Thymus (tissue), 11 donors: ENCODE measurements around the gene YBX2. TPM values are rescaled to one million over a fixed set of nuclear protein-coding genes. Genes with fewer than 3 reads are reported as not detected.
A peak's percentile ranks its signal among the peaks of the same experiment; 100 is the strongest.
"Not testable (repeated sequence)": the region's sequence is repeated elsewhere in the genome, so short reads cannot be mapped to it uniquely, and the experiment has no call there.

Experiments used
- DNase-seq, 9 donors: peaks; one replicate each; pipeline ENCODE4 v3.0.0-alpha.2; 2013; ENCODE audit warnings: low spot score in 9 of 9, low read depth in 6 of 9, missing footprints in 1 of 9
- H3K27ac ChIP-seq, 2 donors: one replicate each; pipeline ENCODE4 v1.5.1; 2013; ENCODE audit warnings: control low read depth in 1 of 2, low read depth in 1 of 2, low read length in 1 of 2, mild to moderate bottlenecking in 1 of 2, moderate library complexity in 1 of 2
- H3K27me3 ChIP-seq, 2 donors: one replicate each; pipeline ENCODE4 v1.5.1; 2013; ENCODE audit warnings: low read length in 1 of 2; ENCODE audit not compliant: control insufficient read depth in 2 of 2, insufficient read depth in 1 of 2
- H3K36me3 ChIP-seq, 2 donors: one replicate each; pipeline ENCODE4 v1.5.1; 2013; ENCODE audit warnings: low read length in 1 of 2, mild to moderate bottlenecking in 1 of 2, moderate library complexity in 1 of 2; ENCODE audit not compliant: control insufficient read depth in 2 of 2, insufficient read depth in 2 of 2
- H3K4me1 ChIP-seq, 2 donors: one replicate each; pipeline ENCODE4 v1.5.1; 2013; ENCODE audit warnings: low read length in 2 of 2; ENCODE audit not compliant: control insufficient read depth in 2 of 2, insufficient read depth in 2 of 2
- H3K4me3 ChIP-seq, 2 donors: one replicate each; pipeline ENCODE4 v1.5.1; 2013; ENCODE audit warnings: low read length in 2 of 2, control low read depth in 1 of 2, mild to moderate bottlenecking in 1 of 2
- H3K9me3 ChIP-seq, 2 donors: one replicate each; pipeline ENCODE4 v1.5.1; 2013; ENCODE audit warnings: low read length in 1 of 2, mild to moderate bottlenecking in 1 of 2; ENCODE audit not compliant: control insufficient read depth in 2 of 2, insufficient read depth in 1 of 2
- WGBS: extraction: QIAGEN DNeasy Blood & Tissue Kit; methylation state at CpG from one replicate; pipeline ENCODE4 v1.1.7; 2013; 5-methylcytosine and 5-hydroxymethylcytosine counted together
- polyA plus RNA-seq: library from polyadenylated mRNA; stranded (reverse); fragments of 200-250 nt; gene quantifications from one replicate; pipeline ENCODE4 v1.2.3, GENCODE V29; 2013
- total RNA-seq: library from RNA; stranded (reverse); fragments of 120-200 nt; gene quantifications from one replicate; pipeline ENCODE4 v1.2.4, GENCODE V29; 2013
- donor health status: healthy.

The YBX2 gene
- total and polyA plus RNA-seq, 2 donors: 0.48 to 0.66 TPM

DNA sequence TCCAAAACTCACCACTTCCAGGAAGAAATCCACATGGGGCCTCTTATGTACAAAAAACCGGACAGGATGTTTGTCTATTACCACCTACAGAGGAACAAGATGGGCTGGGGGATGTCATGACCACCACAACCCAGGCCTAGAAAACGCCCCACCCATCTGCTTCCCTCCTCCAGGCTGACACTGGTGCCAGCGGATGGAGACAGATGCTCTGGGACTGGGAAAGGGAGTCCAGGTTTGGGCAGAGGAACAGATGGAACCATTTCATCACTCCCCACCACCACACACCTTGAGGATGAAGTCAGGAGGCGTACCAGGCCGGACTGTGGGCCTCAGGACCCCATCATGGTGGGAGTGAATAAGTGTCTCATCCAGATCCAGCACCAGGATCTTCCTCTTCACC, 47.7 kb downstream of the YBX2 start:
- DNase-seq: no peak
- H3K4me3 ChIP-seq: no peak overlapping the region
- H3K36me3 ChIP-seq: peaks cover 21 to 37% of the 10 kb centered on the region in 2 donors
- H3K9me3 ChIP-seq: no peaks in the 10 kb centered on the region
- H3K4me1 ChIP-seq: peaks cover 12 to 31% of the 10 kb centered on the region in 2 donors
- no peaks in the 10 kb centered on the region for H3K27me3 ChIP-seq
- 98% methylated on average over 5 of the region's 5 CpGs for WGBS
- H3K27ac ChIP-seq: no peak overlapping the region

DNA sequence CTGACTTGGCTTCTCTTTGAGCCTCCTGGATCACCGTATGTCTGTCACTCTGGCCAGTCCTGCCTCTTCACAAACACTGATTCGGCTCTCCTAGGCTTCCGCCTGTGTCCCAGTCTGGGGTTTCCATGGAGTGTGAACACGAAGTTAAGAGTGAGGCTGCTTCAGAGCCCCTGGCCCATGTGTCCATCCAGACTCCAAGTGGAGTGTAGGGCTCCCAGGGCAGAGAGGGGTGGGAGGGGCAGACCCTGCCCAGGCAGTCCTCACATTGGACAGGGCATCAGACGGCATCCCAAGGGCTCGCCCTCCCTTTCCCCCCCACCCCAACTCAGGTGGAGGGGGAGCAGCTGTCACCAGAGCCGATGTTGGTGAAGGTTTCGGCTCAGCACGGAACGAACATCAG, 50.6 kb downstream of the YBX2 start:
- not testable (repeated sequence) for H3K27me3 ChIP-seq, H3K27ac ChIP-seq, DNase-seq, H3K4me3 ChIP-seq, H3K9me3 ChIP-seq
- Histone ChIP-seq H3K36me3 (peaks cover 31 to 49% of the 10 kb centered on the region in 2 donors), H3K4me1 (peaks cover 13 to 32% of the 10 kb centered on the region in 2 donors)
- WGBS: 95% methylated on average over 10 of the region's 10 CpGs

DNA sequence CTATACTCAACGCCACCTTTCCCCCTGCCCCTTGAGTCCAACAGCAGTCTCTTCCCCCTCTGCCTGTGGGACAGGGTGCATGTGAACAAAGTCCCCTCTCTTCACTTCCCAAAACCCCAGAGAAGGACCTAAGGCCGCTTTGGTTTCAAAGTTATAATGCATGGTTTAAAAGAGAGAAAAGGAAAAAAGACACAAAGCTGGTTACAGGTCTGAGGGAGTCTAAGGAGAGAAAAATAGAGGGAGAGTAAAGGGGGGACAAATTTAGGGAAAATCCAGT, 51.0 kb downstream of the YBX2 start:
- DNase-seq: no peak
- 87% methylated on average over 2 of the region's 2 CpGs for WGBS
- peaks cover 13 to 29% of the 10 kb centered on the region in 2 donors for H3K4me1 ChIP-seq

DNA sequence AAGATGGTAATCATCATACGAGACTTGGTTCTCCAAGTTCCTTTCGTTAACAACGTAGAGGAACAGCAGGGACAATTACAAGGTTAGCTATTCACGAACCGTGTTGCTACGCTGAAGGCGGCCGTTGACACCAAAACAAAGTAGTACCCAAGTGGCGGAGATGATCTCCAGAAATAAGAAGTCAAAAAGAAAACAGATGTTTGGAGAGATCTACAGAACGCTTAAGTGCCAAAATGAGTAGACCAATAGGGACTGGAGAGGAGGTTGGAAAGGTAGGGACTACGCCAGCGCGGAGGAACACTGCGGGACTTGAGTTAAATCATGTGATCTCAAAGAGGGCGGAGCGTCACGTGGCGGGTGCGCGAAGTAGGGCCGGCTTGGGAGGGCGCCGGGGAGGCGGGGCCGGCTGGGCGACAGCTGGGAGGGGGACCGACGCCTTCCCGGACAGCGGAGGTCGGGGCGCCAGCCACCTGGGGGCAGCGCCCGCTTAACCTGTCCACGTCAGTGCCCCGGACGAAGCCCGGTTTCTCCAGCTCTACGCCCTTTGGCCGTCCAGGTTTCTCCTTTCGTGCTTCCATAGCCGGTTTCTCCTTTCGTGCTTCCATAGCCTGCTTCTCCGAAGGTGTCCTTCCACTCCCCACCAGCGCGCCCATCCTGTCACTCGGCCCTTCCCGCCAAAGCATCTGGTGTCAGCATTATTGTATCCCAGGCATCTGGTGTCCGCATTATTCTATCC, 51.6 kb downstream of the YBX2 start:
- Histone ChIP-seq H3K4me1 (peaks cover 13 to 29% of the 10 kb centered on the region in 2 donors), H3K27ac (peak overlapping the region; percentile 94 to 99), H3K27me3 (no peaks in the 10 kb centered on the region), H3K36me3 (peaks cover 31 to 46% of the 10 kb centered on the region in 2 donors), H3K4me3 (peak overlapping the region; percentile 65 to 93), H3K9me3 (no peaks in the 10 kb centered on the region)
- 5% methylated on average over 49 of the region's 49 CpGs for WGBS
- DNase-seq: peak; percentile 90 to 99 (median 95)

More for the DNA sequence above, 51.0 kb downstream of the YBX2 start:
- Histone ChIP-seq H3K4me3 (peak overlapping the region; percentile 65 to 93), H3K27me3 (no peaks in the 10 kb centered on the region), H3K36me3 (peaks cover 31 to 46% of the 10 kb centered on the region in 2 donors), H3K27ac (peak overlapping the region; percentile 94 to 99), H3K9me3 (no peaks in the 10 kb centered on the region)

GRCh38 chr17:7241783-7242716, 52.4 kb downstream of the YBX2 start, which contains the start of gene GABARAP:
Gene GABARAP (minus strand): TSS chr17:7242449. CDS start chr17:7242330, 119 bp downstream.
- DNase-seq: peak in 8 of 9 donors; percentile 82 to 96 (median 88)
- WGBS: under 1% methylated on average over 62 of the region's 62 CpGs
- Histone ChIP-seq H3K27ac (peak within 1 kb of the TSS; percentile 94 to 99), H3K36me3 (peaks cover 30 to 47% of the 10 kb centered on the region in 2 donors), H3K9me3 (no peaks in the 10 kb centered on the region), H3K4me1 (peaks cover 17 to 35% of the 10 kb centered on the region in 2 donors), H3K27me3 (no peaks in the 10 kb centered on the region), H3K4me3 (peak within 1 kb of the TSS; percentile 65 to 93)

DNA sequence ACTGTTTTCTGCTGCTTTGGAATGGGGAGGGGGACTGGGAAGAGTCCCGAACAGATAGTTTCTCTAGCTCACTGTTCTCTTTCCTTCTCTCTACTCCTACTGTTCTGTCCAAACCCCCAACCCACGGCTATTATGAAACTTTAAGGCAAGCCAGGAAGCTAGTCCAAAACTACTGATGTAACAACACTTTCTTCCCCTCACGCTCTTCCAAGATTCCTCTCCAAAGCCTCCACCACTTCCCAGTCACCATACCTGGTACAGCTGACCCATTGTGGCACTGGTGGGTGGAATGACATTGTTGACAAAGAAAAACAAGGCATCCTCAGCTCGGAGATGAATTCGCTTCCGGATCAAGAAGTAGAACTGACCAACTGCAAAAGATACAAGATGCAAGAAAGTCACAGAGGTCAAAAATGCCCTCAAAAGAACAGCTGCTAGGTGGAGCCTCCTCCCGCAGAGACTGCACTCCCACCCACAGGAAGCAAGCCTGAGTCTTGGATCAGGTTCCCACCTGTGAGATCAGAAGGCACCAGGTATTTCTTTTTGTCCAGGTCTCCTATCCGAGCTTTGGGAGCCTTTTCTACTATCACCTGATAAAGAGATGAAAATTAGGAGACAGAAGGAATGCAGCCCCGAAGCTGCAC, 53.2 kb downstream of the YBX2 start:
- whole genome bisulfite sequencing: 70% methylated on average over 9 of the region's 9 CpGs
- Histone ChIP-seq H3K36me3 (peaks cover 30 to 47% of the 10 kb centered on the region in 2 donors), H3K4me3 (peak overlapping the region; percentile 65 to 93), H3K4me1 (peaks cover 19 to 39% of the 10 kb centered on the region in 2 donors), H3K9me3 (no peaks in the 10 kb centered on the region), H3K27me3 (no peaks in the 10 kb centered on the region), H3K27ac (peak overlapping the region; percentile 94 to 99)
- no peak for DNase-seq

GRCh38 chr17:7240375-7240774, 54.1 kb downstream of the YBX2 start:
- H3K9me3 ChIP-seq: no peaks in the 10 kb centered on the region
- H3K27me3 ChIP-seq: no peaks in the 10 kb centered on the region
- H3K4me1 ChIP-seq: peaks cover 19 to 45% of the 10 kb centered on the region in 2 donors
- H3K27ac ChIP-seq: peak overlapping the region; percentile 46 to 99
- 80% methylated on average over 4 of the region's 4 CpGs for WGBS
- H3K36me3 ChIP-seq: peaks cover 32 to 49% of the 10 kb centered on the region in 2 donors
- peak in 1 of 9 donors; percentile 13 for DNase-seq
- peak overlapping the region in 1 of 2 donors; percentile 80 for H3K4me3 ChIP-seq

DNA sequence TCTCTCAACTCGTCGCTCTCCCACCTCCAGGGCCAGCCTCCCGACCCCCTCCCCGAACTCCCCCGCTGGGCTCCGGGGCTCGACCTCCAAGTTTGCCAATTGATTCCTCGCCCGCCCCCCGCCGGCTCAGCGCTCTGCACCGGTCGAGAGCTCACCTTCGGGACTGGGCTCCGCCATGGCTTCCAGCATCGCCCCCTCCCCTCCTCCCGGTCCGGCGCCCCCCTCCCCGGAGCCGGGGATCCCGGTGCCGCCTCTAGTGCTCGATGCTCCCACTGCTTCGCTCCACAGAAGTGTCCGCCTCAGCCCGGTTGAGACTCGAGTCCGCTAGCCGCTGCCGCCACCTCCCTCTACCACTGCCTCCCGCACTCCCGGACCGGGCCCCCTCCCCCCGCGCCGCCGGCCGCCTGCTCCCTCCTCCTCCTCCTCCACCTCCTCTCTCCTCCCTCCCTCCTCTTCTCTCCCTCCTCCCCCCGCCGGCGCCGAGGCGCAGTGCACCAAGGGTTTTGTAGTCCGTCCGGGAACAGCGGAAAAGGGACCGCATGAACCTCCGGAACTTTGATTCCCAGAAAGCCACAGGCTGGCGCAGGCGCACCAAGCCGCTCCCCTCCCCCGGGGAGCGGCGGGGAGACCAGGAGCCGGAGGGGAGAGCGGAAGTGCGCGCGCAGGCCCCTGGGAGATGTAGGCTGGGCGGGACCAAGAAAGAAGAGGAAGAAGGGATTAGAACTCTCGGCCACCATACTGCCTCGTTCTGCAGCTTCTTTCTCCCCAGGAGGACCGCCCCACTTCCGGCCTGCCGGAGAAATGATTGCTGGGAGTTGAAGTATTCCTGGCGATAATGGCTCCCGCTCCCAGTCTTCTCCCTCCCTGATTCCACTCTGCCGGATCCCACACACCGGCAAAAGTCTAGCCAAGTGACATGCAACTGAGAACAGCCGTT, 55.1 kb downstream of the YBX2 start, which contains the start of gene PHF23:
Gene PHF23 (minus strand): TSS at position 367 of the 937 bp plus-strand sequence. CDS start 178 bp downstream, at position 189.
- Histone ChIP-seq H3K4me3 (peak within 1 kb of the TSS; percentile 80 to 89), H3K27me3 (no peaks in the 10 kb centered on the region), H3K4me1 (peaks cover 26 to 56% of the 10 kb centered on the region in 2 donors), H3K9me3 (no peaks in the 10 kb centered on the region), H3K27ac (peak within 1 kb of the TSS; percentile 97 to 99), H3K36me3 (peaks cover 32 to 48% of the 10 kb centered on the region in 2 donors)
- peak; percentile 97 to 100 (median 99) for DNase-seq
- WGBS: 1% methylated on average over 72 of the region's 72 CpGs
